GM23338 (cell line): ENCODE data around the gene TUBGCP2. TPM values are rescaled to one million over a fixed set of nuclear protein-coding genes. Genes with fewer than 3 reads are reported as not detected.

Source experiments
- ATAC-seq: fragments of 200-7000 bp; cut with Tn5 transposase; 3 replicates; pipeline ENCODE4 v1.9.1; 2020
- DNase-seq: peaks from one replicate; pipeline ENCODE4 v3.0.0-alpha.2; 2015; ENCODE audit warnings: low spot score
- H2AFZ ChIP-seq: fragments of 200-600 bp; sonication (generic); 2 replicates; pipeline ENCODE4 v1.8.0; 2016; ENCODE audit warnings: antibody characterized with exemption, mild to moderate bottlenecking, moderate library complexity
- H3F3A ChIP-seq: fragments of 200-600 bp; sonication (generic); replicated peaks from 2 replicates; pipeline ENCODE4 v1.8.0; 2017; ENCODE audit warnings: antibody characterized with exemption, mixed run types, low read depth
- H3K27ac ChIP-seq: fragments of 200-600 bp; sonication (generic); 2 replicates; pipeline ENCODE4 v1.6.1; 2016; ENCODE audit warnings: low read depth
- H3K27me3 ChIP-seq: fragments of 200-600 bp; sonication (generic); 2 replicates; pipeline ENCODE4 v1.8.0; 2016; ENCODE audit warnings: mild to moderate bottlenecking, mixed run types, moderate library complexity; ENCODE audit not compliant: insufficient read depth
- H3K36me3 ChIP-seq: fragments of 200-600 bp; sonication (generic); 2 replicates; pipeline ENCODE4 v1.8.0; 2016; ENCODE audit warnings: mild to moderate bottlenecking; ENCODE audit not compliant: insufficient read depth
- H3K4me1 ChIP-seq: fragments of 200-600 bp; sonication (generic); 2 replicates; pipeline ENCODE4 v1.8.0; 2016; ENCODE audit warnings: mild to moderate bottlenecking, moderate library complexity; ENCODE audit not compliant: insufficient read depth
- H3K4me2 ChIP-seq: fragments of 200-600 bp; sonication (generic); 2 replicates; pipeline ENCODE4 v1.7.1; 2017; ENCODE audit warnings: mixed run types
- H3K4me3 ChIP-seq: fragments of 200-600 bp; sonication (generic); 2 replicates; pipeline ENCODE4 v1.6.1; 2016; ENCODE audit warnings: mixed run types
- H3K79me2 ChIP-seq: fragments of 200-600 bp; sonication (generic); replicated peaks from 2 replicates; pipeline ENCODE4 v1.8.0; 2017; ENCODE audit warnings: mild to moderate bottlenecking; ENCODE audit not compliant: insufficient read depth
- H3K9me2 ChIP-seq: fragments of 200-600 bp; sonication (generic); 2 replicates; pipeline ENCODE4 v1.8.0; 2017; ENCODE audit not compliant: insufficient read depth
- H4K20me1 ChIP-seq: fragments of 200-600 bp; sonication (generic); replicated peaks from 2 replicates; pipeline ENCODE4 v1.8.0; 2017; ENCODE audit warnings: mild to moderate bottlenecking; ENCODE audit not compliant: insufficient read depth
- H3K27ac Mint-ChIP-seq: 2 replicates; pipeline ENCODE4 v1.8.0; 2020; ENCODE audit warnings: inconsistent platforms, mild to moderate bottlenecking, moderate library complexity, mixed read lengths
- H3K27me3 Mint-ChIP-seq: 3 replicates; pipeline ENCODE4 v1.8.0; 2022; ENCODE audit warnings: low read depth, mild to moderate bottlenecking, moderate library complexity, mixed read lengths, inconsistent platforms; ENCODE audit not compliant: insufficient read depth, poor library complexity
- H3K36me3 Mint-ChIP-seq: 3 replicates; pipeline ENCODE4 v1.8.0; 2021; ENCODE audit warnings: low read depth, mild to moderate bottlenecking, inconsistent platforms, moderate library complexity, mixed read lengths
- H3K4me1 Mint-ChIP-seq: 3 replicates; pipeline ENCODE4 v1.8.0; 2020; ENCODE audit warnings: mild to moderate bottlenecking, inconsistent platforms, mixed read lengths
- H3K4me3 Mint-ChIP-seq: 3 replicates; pipeline ENCODE4 v1.8.0; 2021; ENCODE audit warnings: moderate library complexity, mild to moderate bottlenecking, inconsistent platforms, mixed read lengths
- H3K9me3 Mint-ChIP-seq: 3 replicates; pipeline ENCODE4 v1.8.0; 2020; ENCODE audit warnings: moderate library complexity, mild to moderate bottlenecking, inconsistent platforms, mixed read lengths
- CREB1 ChIP-seq: fragments of 250-450 bp; sonication (Bioruptor Pico); IDR thresholded peaks from 2 replicates; pipeline ENCODE4 v1.5.0; 2020; ENCODE audit warnings: low read depth, mild to moderate bottlenecking, moderate library complexity
- CTCF ChIP-seq, 2 experiments: fragments of 200-600 bp in 1 of 2; sonication (generic) in 1 of 2; conservative IDR thresholded peaks; 2 replicates each; pipeline versions ENCODE4 v1.5.1 to v1.6.1; 2016 to 2017; ENCODE audit warnings: antibody characterized with exemption in 2 of 2, low read depth in 2 of 2, mild to moderate bottlenecking in 2 of 2, moderate library complexity in 1 of 2
- ETS1 ChIP-seq: IDR thresholded peaks from 2 replicates; pipeline ENCODE4 v1.6.1; 2016; ENCODE audit warnings: antibody characterized with exemption
- EZH2phosphoT487 ChIP-seq: fragments of 200-600 bp; sonication (generic); IDR thresholded peaks from one replicate; pipeline ENCODE4 v1.8.1; 2018; ENCODE audit warnings: antibody characterized with exemption; ENCODE audit not compliant: unreplicated experiment
- JUNB ChIP-seq: IDR thresholded peaks from one replicate; pipeline ENCODE4 v1.6.1; 2016; ENCODE audit warnings: antibody characterized with exemption; ENCODE audit not compliant: unreplicated experiment
- STAT1 ChIP-seq: IDR thresholded peaks from one replicate; pipeline ENCODE4 v1.6.1; 2016; ENCODE audit warnings: antibody characterized with exemption; ENCODE audit not compliant: unreplicated experiment
- ZNF331 ChIP-seq: fragments of 250-450 bp; sonication (Bioruptor Pico); IDR thresholded peaks from 2 replicates; pipeline ENCODE4 v1.5.0; 2020; ENCODE audit warnings: low read depth, mild to moderate bottlenecking, moderate library complexity
- ZNF462 ChIP-seq: fragments of 250-450 bp; sonication (Bioruptor Pico); IDR thresholded peaks from 2 replicates; pipeline ENCODE4 v1.5.0; 2020; ENCODE audit warnings: mild to moderate bottlenecking, moderate library complexity
- polyA plus RNA-seq: library from polyadenylated mRNA; unstranded; fragments of >200 nt; fragmentation: Nextera tagmentation; extraction: Ambion mirVana; gene quantifications from 2 replicates; pipeline ENCODE4 v1.2.1, GENCODE V29; 2016
- total RNA-seq: library from RNA; depleted of rRNA; stranded (reverse); fragments of >200 nt; shearing (Covaris generic); gene quantifications from 2 replicates; pipeline ENCODE4 v1.2.3, GENCODE V29; 2014

Gene TUBGCP2
- total and polyA plus RNA-seq, 2 experiments from 2014 or later: 59.6 to 67.7 TPM

GRCh38 chr10:133253361-133253955, 55.2 kb downstream of the TUBGCP2 start (continued):
- TF ChIP-seq ZNF462 (CRISPR knock-in tag): no peak

- Histone ChIP-seq H3K4me1 (peaks cover 9% of the 10 kb centered on the region; the same call in 1 of the 2 replicates), H3K79me2 (no peaks in the 10 kb centered on the region), H2AFZ (no peak overlapping the region), H3K4me3 (no peak overlapping the region), H3K36me3 (no peaks in the 10 kb centered on the region), H3K4me2 (no peak overlapping the region), H4K20me1 (no peaks in the 10 kb centered on the region), H3K27ac (no peak overlapping the region), H3K9me2 (no peaks in the 10 kb centered on the region), H3K27me3 (no peaks in the 10 kb centered on the region), H3F3A (no peaks in the 10 kb centered on the region)
- H3K9me3 Mint-ChIP-seq: no peaks in the 10 kb centered on the region; the same call in 1 of the 3 replicates
- H3K27ac Mint-ChIP-seq: no peak overlapping the region
- H3K4me3 Mint-ChIP-seq: no peak overlapping the region
- peaks cover 10% of the 10 kb centered on the region for H3K4me1 Mint-ChIP-seq
- ATAC-seq: no peak
- no peak for DNase-seq
- no peaks in the 10 kb centered on the region for H3K36me3 Mint-ChIP-seq
- peaks cover 15% of the 10 kb centered on the region for H3K27me3 Mint-ChIP-seq
- no peak for TF ChIP-seq CREB1 (CRISPR knock-in tag)
- TF ChIP-seq ZNF331: no peak
- no peak for TF ChIP-seq ETS1
- TF ChIP-seq JUNB: no peak
- no peak for TF ChIP-seq STAT1
- no peak for TF ChIP-seq CTCF (conservative IDR thresholded peaks at IDR 0.05; ENCODE audit: low read depth in 2 of 2)
- no peak for TF ChIP-seq EZH2phosphoT487
Observed at GRCh38 chr10:133252223-133252552, 56.5 kb downstream of the TUBGCP2 start.
